OCI-LY3 (cell line): ENCODE measurements around the gene C19orf81.

Source experiments
- H2AFZ ChIP-seq: fragments of 200-600, 300-600 bp; shearing (Covaris generic); 2 replicates; pipeline ENCODE4 v1.6.0; 2014; ENCODE audit warnings: antibody characterized with exemption, low read depth, low read length
- H3K27ac ChIP-seq: fragments of 200-600, 300-600 bp; sonication (generic); 2 replicates; pipeline ENCODE4 v1.5.1; 2014; ENCODE audit warnings: mild to moderate bottlenecking, low read length, moderate library complexity, mixed read lengths
- H3K27me3 ChIP-seq: fragments of 200-600, 300-600 bp; sonication (generic); 2 replicates; pipeline ENCODE4 v1.6.1; 2014; ENCODE audit warnings: low read depth, low read length, mixed read lengths
- H3K36me3 ChIP-seq: fragments of 200-600, 300-600 bp; sonication (generic); replicated peaks from 2 replicates; pipeline ENCODE3; 2014; ENCODE audit warnings: low read depth, low read length, mixed read lengths
- H3K4me1 ChIP-seq: fragments of 300-600, 200-600 bp; sonication (generic); 2 replicates; pipeline ENCODE4 v1.6.1; 2014; ENCODE audit warnings: low read length, mixed read lengths
- H3K4me2 ChIP-seq: fragments of 200-600, 300-600 bp; sonication (generic); 2 replicates; pipeline ENCODE4 v1.6.1; 2014; ENCODE audit warnings: low read length, mixed read lengths
- H3K4me3 ChIP-seq: fragments of 300-600, 200-600 bp; sonication (generic); 2 replicates; pipeline ENCODE4 v1.5.1; 2014; ENCODE audit warnings: antibody characterized with exemption, mild to moderate bottlenecking, low read length, moderate library complexity
- H3K79me2 ChIP-seq: fragments of 300-600, 200-600 bp; shearing (Covaris generic); 2 replicates; pipeline ENCODE4 v1.6.1; 2014; ENCODE audit warnings: mild to moderate bottlenecking, low read length, mixed read lengths
- H3K9ac ChIP-seq: fragments of 300-600, 200-600 bp; shearing (Covaris generic); 2 replicates; pipeline ENCODE4 v1.6.0; 2014; ENCODE audit warnings: mild to moderate bottlenecking, low read length, moderate library complexity
- H3K9me3 ChIP-seq: fragments of 200-600, 300-600 bp; shearing (Covaris generic); 2 replicates; pipeline ENCODE4 v1.6.1; 2014; ENCODE audit warnings: low read length, mixed read lengths; ENCODE audit not compliant: insufficient read depth
- H4K20me1 ChIP-seq: fragments of 200-600, 300-600 bp; sonication (generic); 2 replicates; pipeline ENCODE4 v1.6.1; 2016; ENCODE audit warnings: low read length, mixed read lengths; ENCODE audit not compliant: insufficient read depth
- EZH2phosphoT487 ChIP-seq: fragments of 200-600 bp; shearing (Covaris generic); IDR thresholded peaks from 2 replicates; pipeline ENCODE4 v1.6.1; 2018; ENCODE audit warnings: antibody characterized with exemption, mixed run types, low read depth
- TF ChIP-seq, protein P1 (sequence below): fragments of 200-600, 300-600 bp; sonication (generic); IDR thresholded peaks from 2 replicates; pipeline ENCODE4 v1.5.1; 2014; ENCODE audit warnings: antibody characterized with exemption, low read length, low read depth

The C19orf81 gene

DNA sequence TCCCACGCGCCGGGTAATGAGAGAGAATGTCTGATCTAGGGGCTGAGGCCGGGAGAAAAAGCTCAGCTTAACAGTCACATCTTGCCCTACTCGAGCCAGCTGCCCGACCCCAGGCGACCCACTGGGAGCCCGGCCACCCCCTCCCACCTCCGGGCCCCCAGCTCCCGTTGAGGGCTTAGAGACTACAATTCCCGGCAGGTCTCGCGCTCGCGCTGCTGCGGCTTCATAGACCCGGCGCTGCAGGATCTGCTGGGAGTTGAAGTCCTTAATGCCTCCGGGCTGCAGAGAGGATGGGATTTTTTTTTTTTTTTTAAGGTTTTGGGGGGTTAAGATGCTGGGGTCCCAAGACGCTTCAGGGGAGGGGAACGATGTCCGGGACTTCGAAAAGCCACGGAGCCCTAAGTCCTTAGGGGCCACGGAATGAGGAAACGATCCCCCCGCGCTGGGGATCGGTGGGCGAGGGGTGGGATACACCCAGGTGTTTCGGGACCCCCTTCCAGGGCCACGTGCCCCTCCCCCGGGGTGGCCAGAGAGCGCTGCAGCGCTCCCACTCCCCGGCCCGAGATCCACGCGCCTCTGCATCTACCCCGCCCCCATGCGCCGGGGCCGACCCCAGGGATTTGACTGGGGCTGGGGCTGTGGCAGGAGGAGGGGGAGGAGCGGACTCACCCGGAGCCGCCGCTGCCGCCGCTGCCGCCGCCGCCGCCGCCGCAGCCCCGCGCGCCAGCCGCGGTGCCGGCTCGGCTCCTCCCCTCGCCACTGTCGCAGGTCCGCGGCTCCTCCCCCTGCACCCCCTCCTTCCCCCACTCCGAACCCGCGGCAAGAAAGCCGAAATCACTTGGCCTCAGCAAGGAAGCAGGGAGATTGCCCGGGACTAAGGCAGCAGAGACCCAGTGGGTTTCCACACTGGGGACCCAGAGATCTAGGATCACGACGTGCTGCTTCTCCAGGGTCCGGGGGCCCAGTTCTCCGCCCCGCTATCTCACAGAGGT, 9.8 kb upstream of the C19orf81 start, which contains the start of gene SYT3:
Gene SYT3, minus strand, starts transcription at position 761 of the 992 bp plus-strand sequence. CDS start 2,470 bp downstream, outside the sequence.
- H3K9me3 ChIP-seq: peaks cover 9% of the 10 kb centered on the region; the same call in 1 of the 2 replicates
- no peaks in the 10 kb centered on the region for H4K20me1 ChIP-seq
- no peak for TF ChIP-seq EZH2phosphoT487
- TF ChIP-seq, protein P1, sequence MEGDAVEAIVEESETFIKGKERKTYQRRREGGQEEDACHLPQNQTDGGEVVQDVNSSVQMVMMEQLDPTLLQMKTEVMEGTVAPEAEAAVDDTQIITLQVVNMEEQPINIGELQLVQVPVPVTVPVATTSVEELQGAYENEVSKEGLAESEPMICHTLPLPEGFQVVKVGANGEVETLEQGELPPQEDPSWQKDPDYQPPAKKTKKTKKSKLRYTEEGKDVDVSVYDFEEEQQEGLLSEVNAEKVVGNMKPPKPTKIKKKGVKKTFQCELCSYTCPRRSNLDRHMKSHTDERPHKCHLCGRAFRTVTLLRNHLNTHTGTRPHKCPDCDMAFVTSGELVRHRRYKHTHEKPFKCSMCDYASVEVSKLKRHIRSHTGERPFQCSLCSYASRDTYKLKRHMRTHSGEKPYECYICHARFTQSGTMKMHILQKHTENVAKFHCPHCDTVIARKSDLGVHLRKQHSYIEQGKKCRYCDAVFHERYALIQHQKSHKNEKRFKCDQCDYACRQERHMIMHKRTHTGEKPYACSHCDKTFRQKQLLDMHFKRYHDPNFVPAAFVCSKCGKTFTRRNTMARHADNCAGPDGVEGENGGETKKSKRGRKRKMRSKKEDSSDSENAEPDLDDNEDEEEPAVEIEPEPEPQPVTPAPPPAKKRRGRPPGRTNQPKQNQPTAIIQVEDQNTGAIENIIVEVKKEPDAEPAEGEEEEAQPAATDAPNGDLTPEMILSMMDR: no peak
- no peak within 1 kb of the TSS for H2AFZ ChIP-seq
- no peaks in the 10 kb centered on the region for H3K79me2 ChIP-seq
- peaks cover 50% of the 10 kb centered on the region for H3K27me3 ChIP-seq
- no peak within 1 kb of the TSS for H3K4me2 ChIP-seq
- no peak within 1 kb of the TSS for H3K27ac ChIP-seq
- no peaks in the 10 kb centered on the region for H3K4me1 ChIP-seq
- no peak within 1 kb of the TSS for H3K4me3 ChIP-seq
- no peaks in the 10 kb centered on the region for H3K36me3 ChIP-seq
- H3K9ac ChIP-seq: no peak within 1 kb of the TSS

DNA sequence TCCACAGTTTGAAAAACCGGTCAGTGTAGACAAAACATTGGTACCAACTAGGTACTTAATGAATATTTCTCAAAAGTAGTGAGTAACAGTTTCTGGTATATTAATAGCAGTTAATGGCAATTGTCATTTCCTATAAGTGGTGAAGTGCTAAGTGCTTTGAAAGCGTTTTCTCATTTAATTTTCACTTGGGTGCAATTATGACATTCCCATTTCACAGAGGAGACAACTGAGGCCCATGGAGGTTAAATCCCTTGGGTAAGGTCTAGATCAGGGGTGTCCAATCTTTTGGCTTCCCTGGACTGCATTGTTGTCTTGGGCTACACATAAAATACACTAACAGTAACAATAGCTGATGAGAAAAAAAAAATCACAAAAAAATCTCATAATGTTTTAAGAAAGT, 8.9 kb upstream of the C19orf81 start:
- no peak overlapping the region for H2AFZ ChIP-seq
- H3K27ac ChIP-seq: no peak overlapping the region
- no peak overlapping the region for H3K4me2 ChIP-seq
- no peak overlapping the region for H3K9ac ChIP-seq
- no peaks in the 10 kb centered on the region for H4K20me1 ChIP-seq
- TF ChIP-seq, protein P1: no peak
- TF ChIP-seq EZH2phosphoT487: no peak
- 0 out of 2 replicates have a peak, but pooled peaks cover 3% of the 10 kb centered on the region for H3K9me3 ChIP-seq
- H3K79me2 ChIP-seq: no peaks in the 10 kb centered on the region
- no peak overlapping the region for H3K4me3 ChIP-seq
- no peaks in the 10 kb centered on the region for H3K4me1 ChIP-seq
- no peaks in the 10 kb centered on the region for H3K36me3 ChIP-seq
- peaks cover 57% of the 10 kb centered on the region for H3K27me3 ChIP-seq

DNA sequence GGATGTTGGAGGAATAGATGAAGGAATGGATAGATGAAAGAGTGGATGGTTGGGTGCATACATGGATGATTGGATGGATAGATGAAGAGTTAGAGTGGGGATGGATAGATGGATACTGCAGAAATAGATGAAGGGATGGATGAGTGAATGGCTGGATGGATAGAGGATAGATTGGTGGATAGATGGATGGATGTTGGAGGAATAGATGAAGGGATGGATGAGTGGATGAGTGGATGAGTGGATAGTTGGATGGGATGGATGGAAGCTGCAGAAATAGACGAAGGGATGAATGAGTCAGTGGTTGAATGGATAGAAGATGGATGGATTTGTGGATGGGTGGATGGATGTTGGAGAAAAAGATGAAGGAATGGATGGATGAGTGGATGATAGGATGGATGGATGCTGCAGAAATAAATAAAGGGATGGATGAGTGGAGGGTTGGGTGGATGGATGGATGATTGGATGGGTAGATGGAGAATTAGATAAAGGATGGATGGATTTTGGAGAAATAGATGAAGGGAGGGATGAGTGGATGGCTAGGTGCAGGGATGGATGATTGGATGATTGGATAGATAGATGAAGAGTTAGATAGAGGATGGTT, 4.8 kb upstream of the C19orf81 start:
- no peak overlapping the region for H3K4me2 ChIP-seq
- peaks cover 9% of the 10 kb centered on the region; the same call in 1 of the 2 replicates for H3K4me1 ChIP-seq
- H4K20me1 ChIP-seq: no peaks in the 10 kb centered on the region
- TF ChIP-seq, protein P1: no peak
- TF ChIP-seq EZH2phosphoT487: no peak
- H3K9me3 ChIP-seq: no peaks in the 10 kb centered on the region
- H3K9ac ChIP-seq: no peak overlapping the region
- H3K79me2 ChIP-seq: no peaks in the 10 kb centered on the region
- H2AFZ ChIP-seq: no peak overlapping the region
- H3K27me3 ChIP-seq: peaks cover 35% of the 10 kb centered on the region
- H3K4me3 ChIP-seq: no peak overlapping the region
- H3K27ac ChIP-seq: no peak overlapping the region
- no peaks in the 10 kb centered on the region for H3K36me3 ChIP-seq

DNA sequence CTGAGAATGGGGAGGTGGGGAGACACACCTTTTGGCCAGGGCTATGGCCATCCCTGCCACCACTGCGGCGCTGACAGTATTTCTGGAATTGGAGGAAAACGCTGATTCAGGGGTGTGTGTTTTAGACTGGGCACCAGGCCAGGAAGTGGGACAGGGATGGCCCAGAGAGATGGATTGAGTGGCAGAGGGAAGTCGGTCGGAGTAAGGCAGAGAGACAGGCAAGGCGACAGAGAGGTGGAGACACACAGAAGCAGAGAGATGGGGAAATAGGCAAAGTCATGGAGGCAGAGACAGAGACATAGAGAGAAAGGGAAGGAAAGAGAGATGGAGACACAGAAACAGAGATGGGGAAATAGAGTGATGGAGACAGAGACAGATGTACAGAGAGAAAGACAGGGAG, 4.1 kb upstream of the C19orf81 start:
- TF ChIP-seq, protein P1: no peak
- TF ChIP-seq EZH2phosphoT487: no peak
- H3K9ac ChIP-seq: no peak overlapping the region
- no peaks in the 10 kb centered on the region for H3K36me3 ChIP-seq
- no peak overlapping the region for H3K4me3 ChIP-seq
- H3K9me3 ChIP-seq: no peaks in the 10 kb centered on the region
- H3K27me3 ChIP-seq: peaks cover 35% of the 10 kb centered on the region
- H4K20me1 ChIP-seq: no peaks in the 10 kb centered on the region
- H3K4me2 ChIP-seq: no peak overlapping the region
- no peak overlapping the region for H2AFZ ChIP-seq
- no peaks in the 10 kb centered on the region for H3K79me2 ChIP-seq
- no peak overlapping the region for H3K27ac ChIP-seq
- peaks cover 9% of the 10 kb centered on the region; the same call in 1 of the 2 replicates for H3K4me1 ChIP-seq
